GM18511 (cell line): ENCODE results near the gene STUM.
A peak's percentile ranks its signal among the peaks of the same experiment; 100 is the strongest.
"Not testable (repeated sequence)": the region's sequence is repeated elsewhere in the genome, so short reads cannot be mapped to it uniquely, and the experiment has no call there.

Experiments used
- ATAC-seq: cut with Tn5 transposase; IDR thresholded peaks from one replicate; pipeline ENCODE4 v1.9.1; 2021; ENCODE audit warnings: mild to moderate bottlenecking, moderate library complexity; ENCODE audit not compliant: unreplicated experiment

The STUM gene

DNA sequence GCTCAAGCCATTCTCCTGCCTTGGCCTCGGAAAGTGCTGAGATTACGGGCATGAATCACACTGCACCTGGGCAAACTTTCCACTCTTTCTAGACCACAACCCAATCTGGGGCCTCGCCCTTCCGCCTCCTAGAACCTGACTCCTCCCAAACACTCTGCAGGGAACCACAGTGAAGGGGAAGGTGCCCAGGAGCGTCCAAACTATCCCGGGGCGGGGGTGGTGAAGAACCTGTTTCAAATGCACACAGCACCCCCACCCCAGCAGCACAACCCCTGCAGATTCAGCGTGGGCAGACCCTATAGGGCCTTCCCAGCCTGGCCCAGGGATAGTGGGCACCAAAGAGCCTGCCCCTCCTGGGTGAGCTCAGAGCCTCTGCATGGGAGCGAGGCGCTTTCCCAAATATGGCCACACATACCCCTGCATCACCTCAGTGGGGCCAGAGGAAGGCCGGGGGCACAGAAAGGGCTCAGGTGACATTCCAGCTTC is 86.9 kb downstream of the STUM start:
- ATAC-seq = no peak

DNA sequence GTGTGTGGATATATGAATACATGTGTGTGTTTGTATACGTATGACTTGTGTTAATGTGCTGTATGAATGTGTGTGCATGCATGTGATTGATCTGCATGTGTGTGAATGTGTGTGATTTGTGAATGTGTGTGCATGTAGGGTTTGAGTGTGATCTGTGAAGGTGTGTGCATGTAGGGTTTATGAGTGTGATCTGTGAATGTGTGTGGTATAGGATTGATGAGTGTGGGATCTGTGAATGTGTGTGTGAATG is 88.2 kb downstream of the STUM start:
- ATAC-seq = no peak

- no peak for ATAC-seq
These were observed 88.8 kb downstream of the STUM start for GRCh38 chr1:226637147-226637935.

DNA sequence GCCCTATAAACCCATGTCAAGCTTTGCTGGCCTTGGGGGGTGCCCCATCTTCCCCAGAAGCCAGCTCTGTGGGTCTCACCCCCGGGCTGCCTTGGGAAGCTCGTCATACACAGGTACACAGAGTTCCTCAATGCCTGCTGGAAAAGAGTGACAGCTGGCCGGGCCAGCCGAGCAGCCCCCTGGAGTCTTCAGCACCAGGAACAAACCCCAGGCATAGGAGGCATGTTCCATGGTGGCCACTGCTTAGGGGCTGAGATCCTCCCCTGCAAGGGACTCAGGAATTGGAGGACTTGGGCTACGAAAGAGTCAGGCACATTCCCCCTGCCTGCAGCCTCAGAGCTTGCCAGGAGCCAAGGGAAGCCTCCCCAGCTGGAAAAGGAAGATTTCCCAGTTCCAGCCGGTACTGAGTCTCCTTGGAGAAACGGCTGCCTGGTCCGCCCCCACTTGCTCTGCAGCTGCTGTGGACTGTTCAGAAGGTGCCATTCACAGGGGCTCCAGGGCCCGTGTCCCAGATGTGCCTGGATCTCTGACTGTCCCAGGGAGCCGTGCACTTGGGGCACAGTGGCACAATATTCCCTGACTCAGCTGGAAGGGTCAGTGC is 89.5 kb downstream of the STUM start:
- ATAC-seq = no peak

GRCh38 chr1:226638608-226639007 is 90.0 kb downstream of the STUM start:
- no peak for ATAC-seq

DNA sequence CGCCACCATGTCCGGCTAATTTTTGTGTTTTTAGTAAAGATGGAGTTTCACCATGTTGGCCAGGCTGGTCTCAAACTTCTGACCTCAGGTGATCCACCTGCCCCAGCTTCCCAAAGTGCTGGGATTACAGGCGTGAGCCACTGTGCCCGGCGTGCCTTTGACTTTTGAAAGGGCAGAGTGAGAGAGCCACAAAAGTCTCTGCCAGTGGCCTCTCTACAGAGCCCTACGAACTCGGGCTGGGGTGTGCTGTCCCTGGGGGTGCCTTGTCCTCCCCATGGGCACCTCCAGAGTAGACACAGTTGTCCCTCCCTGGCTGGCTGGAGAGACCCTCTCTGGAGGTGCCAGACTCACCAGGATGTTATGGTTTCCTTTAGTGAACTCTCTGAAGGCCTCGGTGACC is 90.6 kb downstream of the STUM start:
- not testable (repeated sequence) for ATAC-seq

DNA sequence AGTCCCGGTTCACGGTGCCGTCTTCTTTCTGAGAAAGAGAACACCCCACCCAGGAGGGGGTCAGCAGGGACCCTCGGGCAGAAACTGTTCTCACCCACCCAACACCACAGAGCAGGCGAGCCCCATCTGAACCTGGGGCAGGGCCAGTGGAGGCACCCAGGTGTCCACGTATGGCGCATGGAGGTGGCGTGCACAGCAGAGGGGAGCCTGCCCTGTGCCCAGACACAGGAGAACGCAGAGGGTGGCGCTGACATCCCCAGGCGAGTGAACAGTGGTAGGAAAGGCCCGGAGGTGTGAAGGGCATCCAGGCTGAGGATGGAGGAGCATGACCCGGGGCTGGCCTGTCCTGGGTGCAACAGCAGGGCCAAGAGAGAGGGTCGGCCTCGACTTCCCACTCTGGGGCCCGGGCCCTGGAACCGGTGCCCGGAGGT is 91.1 kb downstream of the STUM start:
- no peak for ATAC-seq

- no peak for ATAC-seq
These were observed 92.0 kb downstream of the STUM start for GRCh38 chr1:226640321-226641136.

- no peak for ATAC-seq
These were observed 93.2 kb downstream of the STUM start for GRCh38 chr1:226641671-226642231.

GRCh38 chr1:226642421-226642820 is 93.9 kb downstream of the STUM start:
- no peak for ATAC-seq

DNA sequence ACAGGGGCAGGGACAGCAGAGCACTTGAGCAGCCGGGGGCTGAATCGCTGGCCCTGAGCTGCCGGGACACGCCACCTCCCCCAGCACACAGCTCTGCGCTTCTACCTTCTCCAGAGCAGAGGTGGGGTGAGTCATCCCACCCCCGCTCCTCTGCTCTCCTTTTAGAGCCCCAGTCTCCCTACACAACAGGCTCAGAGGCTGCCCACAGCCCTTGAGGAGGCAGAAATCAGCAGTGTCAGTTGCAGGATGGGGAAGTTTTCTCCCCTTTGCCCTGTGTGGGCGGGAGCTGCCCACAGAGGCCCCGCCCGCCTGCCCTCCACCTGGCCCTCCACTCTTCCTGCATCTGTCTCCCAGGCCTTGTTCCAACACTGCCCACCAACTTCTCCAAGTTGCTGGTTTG is 94.6 kb downstream of the STUM start:
- ATAC-seq = peak; percentile 67

GRCh38 chr1:226643611-226644540 is 95.3 kb downstream of the STUM start:
- peak; percentile 68 for ATAC-seq

GRCh38 chr1:226644541-226645176 is 96.1 kb downstream of the STUM start:
- ATAC-seq = no peak

DNA sequence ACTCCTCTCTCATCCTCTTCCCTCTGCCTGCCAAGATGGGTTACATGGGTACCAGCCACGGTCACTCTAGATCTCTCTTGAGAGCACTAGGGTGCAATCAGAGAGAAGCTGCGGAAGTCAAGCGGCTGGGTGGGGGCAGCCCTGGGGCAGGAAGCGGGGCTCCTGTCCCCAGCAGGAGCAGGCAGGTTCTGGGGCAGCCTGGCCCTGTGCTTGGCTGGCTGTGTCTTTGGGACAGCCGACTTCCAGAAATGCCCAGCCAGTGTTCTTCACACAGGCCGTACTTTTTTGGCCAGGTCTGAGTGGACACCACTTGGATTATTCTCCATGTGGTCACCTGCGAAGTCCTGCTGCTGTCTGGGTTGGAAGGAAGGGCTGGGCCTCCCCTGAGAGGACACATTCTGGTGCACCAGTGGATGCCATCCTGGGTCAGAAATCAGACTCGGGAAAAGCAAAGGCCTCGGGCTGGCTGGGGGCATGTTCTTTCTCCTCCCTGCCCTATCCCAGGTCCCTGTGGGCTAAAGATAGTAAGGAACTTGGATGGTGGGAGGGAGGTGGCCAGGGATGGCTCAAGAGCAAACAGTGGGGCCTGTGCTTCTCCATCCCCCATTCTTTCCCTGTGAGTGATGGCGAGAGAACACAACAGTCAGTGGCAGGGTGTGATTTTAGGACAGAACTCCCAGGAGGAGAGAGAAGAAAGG is 96.9 kb downstream of the STUM start:
- ATAC-seq = no peak

DNA sequence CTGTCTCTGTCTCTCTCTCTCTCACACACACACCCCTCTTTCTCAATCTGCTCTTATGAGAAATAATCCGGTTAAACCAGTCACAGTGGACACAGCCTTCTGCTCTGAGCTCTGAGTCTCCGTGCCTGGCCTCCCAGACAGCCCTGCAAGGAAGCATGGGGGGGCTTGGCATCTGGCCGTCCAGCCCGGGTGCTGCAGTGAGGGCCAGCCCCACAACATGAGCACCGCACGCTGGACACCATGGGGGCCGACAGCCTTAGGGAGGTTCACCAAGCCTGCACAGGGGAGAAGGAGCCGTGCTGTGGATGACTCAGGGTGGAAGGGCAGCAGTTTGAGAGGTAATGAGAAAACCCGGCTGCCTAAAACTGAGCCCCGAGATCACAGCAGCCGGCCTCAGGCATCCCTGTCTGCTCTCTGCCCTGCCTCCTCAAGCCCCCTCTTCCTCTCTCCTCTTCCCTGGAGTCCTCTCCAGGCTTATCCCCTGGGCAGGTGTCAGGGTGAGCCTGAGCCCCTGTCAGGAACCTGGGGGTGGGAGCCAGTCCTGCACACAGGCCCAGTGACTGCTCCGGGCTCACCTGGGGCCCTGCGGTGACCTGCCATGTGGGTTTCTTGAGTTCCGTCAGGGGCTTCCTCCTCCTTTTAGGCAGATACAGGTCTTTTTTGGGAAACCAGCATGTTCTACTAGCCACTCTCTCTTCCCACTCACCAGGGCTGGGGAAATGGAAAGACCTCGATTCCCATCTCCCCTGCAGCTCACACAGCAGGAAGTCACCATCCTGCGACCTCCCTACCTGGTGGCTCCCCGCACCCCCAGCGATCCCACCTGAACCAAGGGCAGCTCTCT is 97.7 kb downstream of the STUM start:
- no peak for ATAC-seq

DNA sequence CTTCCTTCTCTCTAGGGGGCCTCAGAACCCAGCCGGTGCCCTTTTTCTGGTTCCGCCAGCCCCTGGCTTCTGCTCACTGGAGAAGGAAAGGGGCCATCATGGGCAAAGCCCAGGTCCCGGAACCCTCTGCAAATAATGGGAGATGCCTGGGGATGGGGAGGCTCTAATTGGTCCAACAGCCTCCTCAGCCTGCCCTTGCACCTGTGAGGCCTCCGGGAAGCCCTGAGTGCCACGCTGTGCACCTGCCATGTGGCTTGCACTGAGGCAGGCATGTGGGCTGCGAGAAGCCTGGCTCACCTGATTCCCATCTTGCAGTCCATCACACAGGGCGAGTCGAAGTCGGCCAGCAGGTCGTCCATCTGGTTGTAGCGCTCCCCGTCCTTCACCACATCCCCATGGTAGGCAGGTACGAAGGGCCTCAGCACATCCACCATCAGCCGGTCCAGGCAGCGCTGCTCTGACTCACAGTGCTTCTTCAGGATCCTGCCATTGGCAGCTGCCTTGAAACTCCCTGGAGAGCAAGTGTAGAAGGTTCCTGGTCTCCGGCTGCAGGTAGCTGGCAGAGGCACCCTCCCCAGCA is 98.4 kb downstream of the STUM start:
- ATAC-seq = no peak

DNA sequence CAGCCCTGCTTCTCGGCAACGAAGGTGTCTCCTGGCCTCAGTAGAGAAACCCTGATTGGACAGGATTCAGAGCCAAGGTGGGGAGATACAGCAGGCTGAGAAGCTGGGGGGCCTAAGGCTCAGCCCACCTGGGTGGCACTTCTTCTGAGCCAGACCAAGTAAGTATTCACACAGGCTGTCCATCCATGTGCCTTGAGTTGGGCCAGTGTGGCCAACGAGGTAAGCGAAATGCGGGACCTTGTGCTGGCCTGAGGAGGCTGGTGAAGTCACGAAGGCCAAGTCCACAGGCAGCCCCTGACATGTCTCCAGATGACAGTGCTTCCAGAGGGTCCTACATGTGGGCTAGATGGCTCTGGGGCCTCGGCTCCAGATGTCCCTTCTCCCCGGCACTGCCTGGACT is 99.2 kb downstream of the STUM start:
- ATAC-seq = no peak

GRCh38 chr1:226648421-226648820 is 99.9 kb downstream of the STUM start:
- no peak for ATAC-seq
